Subcutaneous adipose tissue (tissue), 4 donors: ENCODE measurements around the gene SERINC3. TPM values are rescaled to one million over a fixed set of nuclear protein-coding genes. Genes with fewer than 3 reads are reported as not detected.

Experiments used
- CTCF ChIP-seq: fragments of 450-650 bp; IDR thresholded peaks from one replicate; pipeline ENCODE4 v1.5.1; 2016; ENCODE audit warnings: low read depth, mild to moderate bottlenecking, control low read depth, antibody characterized with exemption, moderate library complexity
- small RNA-seq: library from RNA; depleted of rRNA; stranded (forward); fragments of <200 nt; gene quantifications from one replicate; pipeline ENCODE3, GENCODE V24; 2016
- total RNA-seq, 4 donors: library from RNA; depleted of rRNA; stranded (reverse); fragments of >200 nt; gene quantifications; one replicate each; pipeline ENCODE4 v1.1.0, GENCODE V29; 2016

Gene SERINC3
- total RNA-seq, 4 donors from 2014 or later: 137 to 178 (median 148) TPM

- TF ChIP-seq CTCF: no peak
Observed at GRCh38 chr20:44447827-44448419, 73.9 kb downstream of the SERINC3 start.

Small RNA genes lying within 50 kb of the gene (small RNA-seq; reads per million reads assigned to genes)
- gene RPL37AP1: not detected

Other genes starting within 250 kb of the SERINC3 start
- 10 to 100 TPM; 10.9 to 37.3 (median 24.0) TPM for gene FITM2, start 210.9 kb downstream of the SERINC3 start, total RNA-seq
- not detected for gene R3HDML, start 185.0 kb downstream of the SERINC3 start, total RNA-seq
- gene HNF4A, start 166.4 kb downstream of the SERINC3 start, total RNA-seq: not detected
- gene TTPAL, start 46.2 kb downstream of the SERINC3 start, total RNA-seq: 10 to 100 TPM; 19.2 to 28.0 (median 23.1) TPM
- 10 to 100 TPM; 70.2 to 98.0 (median 77.7) TPM for gene PKIG, start 60.5 kb upstream of the SERINC3 start, total RNA-seq
- 10 to 100 TPM; 19.4 to 34.8 (median 22.6) TPM for gene ADA, start 129.6 kb upstream of the SERINC3 start, total RNA-seq
- gene CCN5, start 193.3 kb upstream of the SERINC3 start, total RNA-seq: 1,000 to 10,000 TPM in 1 of 4 donors, 100 to 1,000 TPM in 3; 153 to 1,717 (median 223) TPM
- gene KCNK15, start 223.8 kb upstream of the SERINC3 start, total RNA-seq: 1 to 10 TPM; 1.3 to 4.5 (median 2.6) TPM